Thyroid gland (tissue), 4 donors: ENCODE measurements around the gene PTGFRN. TPM values are rescaled to one million over a fixed set of nuclear protein-coding genes. Genes with fewer than 3 reads are reported as not detected.

Experiments
- DNase-seq, 2 donors: peaks; one replicate each; pipeline ENCODE4 v3.0.0-alpha.2; 2019
- H3K27ac ChIP-seq, 3 donors: fragments of 200-600 bp; sonication (generic); 1 replicate in 2 of 3; 2 replicates in 1 of 3; pipeline ENCODE4 v1.5.1; 2016 to 2019; ENCODE audit warnings: mild to moderate bottlenecking in 1 of 3, moderate library complexity in 1 of 3
- H3K27me3 ChIP-seq: fragments of 200-600 bp; sonication (generic); one replicate; pipeline ENCODE4 v1.5.1; 2019
- H3K36me3 ChIP-seq, 2 donors: fragments of 200-600 bp; sonication (generic); one replicate each; pipeline ENCODE4 v1.5.1; 2016 to 2019
- H3K4me1 ChIP-seq, 2 donors: fragments of 200-600 bp; sonication (generic); one replicate each; pipeline ENCODE4 v1.5.1; 2017 to 2019
- H3K4me3 ChIP-seq, 3 donors: fragments of 200-600 bp; sonication (generic); replicated peaks in 1 of 3; 1 replicate in 2 of 3; 2 replicates in 1 of 3; pipeline ENCODE4 v1.5.1; 2016; ENCODE audit warnings: mild to moderate bottlenecking in 1 of 3
- H3K9me3 ChIP-seq: fragments of 200-600 bp; sonication (generic); one replicate; pipeline ENCODE4 v1.5.1; 2017
- POLR2A ChIP-seq, 2 donors: fragments of 450-650 bp; IDR thresholded peaks; one replicate each; pipeline ENCODE4 v1.6.1; 2017; ENCODE audit warnings: antibody characterized with exemption in 2 of 2, mild to moderate bottlenecking in 2 of 2, moderate library complexity in 1 of 2
- WGBS, 2 donors: methylation state at CpG; one replicate each; pipeline ENCODE4 v1.1.5; 2017; 5-methylcytosine and 5-hydroxymethylcytosine counted together
- intact Hi-C: fragments of 100-400 bp; cut with DNase I; formaldehyde crosslinking; loops from one replicate; pipeline ENCODE4 v1.15.1; 2023
- total RNA-seq, 4 donors: library from RNA; depleted of rRNA; stranded (reverse); fragments of >200 nt; gene quantifications; one replicate each; pipeline ENCODE4 v1.2.3, GENCODE V29; 2016
- TF ChIP-seq, protein P1 (sequence below), 6 experiments: fragments of 200-600 bp in 3 of 6; fragments of 450-650 bp in 3 of 6; sonication (generic) in 3 of 6; IDR thresholded peaks; one replicate each; pipeline ENCODE4 v1.5.1; 2016 to 2019; ENCODE audit warnings: antibody characterized with exemption in 6 of 6, mild to moderate bottlenecking in 2 of 6, inconsistent platforms in 1 of 6, moderate library complexity in 1 of 6

PTGFRN gene
- total RNA-seq, 4 donors from 2014 or later = 18.7 to 38.7 (median 27.6) TPM

- Histone ChIP-seq H3K27me3 (no peaks in the 10 kb centered on the region), H3K27ac (no peak overlapping the region), H3K9me3 (no peaks in the 10 kb centered on the region), H3K4me3 (no peak overlapping the region), H3K4me1 (no peaks in the 10 kb centered on the region), H3K36me3 (peaks cover 0 to 4% of the 10 kb centered on the region in 2 donors)
- DNase-seq = no peak
- intact Hi-C loops = no loop called here
- TF ChIP-seq, protein P1, sequence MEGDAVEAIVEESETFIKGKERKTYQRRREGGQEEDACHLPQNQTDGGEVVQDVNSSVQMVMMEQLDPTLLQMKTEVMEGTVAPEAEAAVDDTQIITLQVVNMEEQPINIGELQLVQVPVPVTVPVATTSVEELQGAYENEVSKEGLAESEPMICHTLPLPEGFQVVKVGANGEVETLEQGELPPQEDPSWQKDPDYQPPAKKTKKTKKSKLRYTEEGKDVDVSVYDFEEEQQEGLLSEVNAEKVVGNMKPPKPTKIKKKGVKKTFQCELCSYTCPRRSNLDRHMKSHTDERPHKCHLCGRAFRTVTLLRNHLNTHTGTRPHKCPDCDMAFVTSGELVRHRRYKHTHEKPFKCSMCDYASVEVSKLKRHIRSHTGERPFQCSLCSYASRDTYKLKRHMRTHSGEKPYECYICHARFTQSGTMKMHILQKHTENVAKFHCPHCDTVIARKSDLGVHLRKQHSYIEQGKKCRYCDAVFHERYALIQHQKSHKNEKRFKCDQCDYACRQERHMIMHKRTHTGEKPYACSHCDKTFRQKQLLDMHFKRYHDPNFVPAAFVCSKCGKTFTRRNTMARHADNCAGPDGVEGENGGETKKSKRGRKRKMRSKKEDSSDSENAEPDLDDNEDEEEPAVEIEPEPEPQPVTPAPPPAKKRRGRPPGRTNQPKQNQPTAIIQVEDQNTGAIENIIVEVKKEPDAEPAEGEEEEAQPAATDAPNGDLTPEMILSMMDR (IDR thresholded peaks at IDR 0.05) = no peak
- no peak for TF ChIP-seq POLR2A (IDR thresholded peaks at IDR 0.05)
- 74 to 95% methylated on average over 7 of the region's 7 CpGs for WGBS, 2 donors
Measured at GRCh38 chr1:116988248-116988647, 78.5 kb downstream of the PTGFRN start.

DNA sequence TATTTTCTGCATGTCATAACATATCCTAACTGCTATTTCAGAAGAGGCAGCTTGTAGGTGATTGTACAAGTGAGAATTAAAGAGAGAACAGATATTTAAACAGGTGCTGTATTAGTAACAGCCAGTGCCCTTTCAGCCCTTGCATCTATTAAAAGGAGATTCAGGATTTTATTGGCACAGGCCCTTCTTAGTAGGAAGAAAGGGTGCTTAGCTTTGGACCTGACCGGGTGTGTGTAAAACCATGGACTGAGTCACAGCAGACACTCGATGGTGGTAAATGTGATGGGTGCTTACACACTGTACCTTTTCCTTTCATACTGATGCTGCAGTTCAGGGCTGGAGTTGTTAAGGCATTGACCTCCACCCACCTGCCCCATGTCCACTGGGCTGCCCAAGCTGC lies 79.2 kb downstream of the PTGFRN start:
- no peak for DNase-seq
- no peaks in the 10 kb centered on the region for H3K9me3 ChIP-seq
- TF ChIP-seq POLR2A (IDR thresholded peaks at IDR 0.05) = no peak
- TF ChIP-seq, protein P1 (IDR thresholded peaks at IDR 0.05) = no peak
- no peaks in the 10 kb centered on the region for H3K4me1 ChIP-seq
- 89 to 91% methylated on average over 2 of the region's 2 CpGs for WGBS, 2 donors
- no peaks in the 10 kb centered on the region for H3K27me3 ChIP-seq
- H3K4me3 ChIP-seq = no peak overlapping the region
- H3K36me3 ChIP-seq = peaks cover 0 to 4% of the 10 kb centered on the region in 2 donors
- H3K27ac ChIP-seq = no peak overlapping the region
- intact Hi-C loops = no loop called here

DNA sequence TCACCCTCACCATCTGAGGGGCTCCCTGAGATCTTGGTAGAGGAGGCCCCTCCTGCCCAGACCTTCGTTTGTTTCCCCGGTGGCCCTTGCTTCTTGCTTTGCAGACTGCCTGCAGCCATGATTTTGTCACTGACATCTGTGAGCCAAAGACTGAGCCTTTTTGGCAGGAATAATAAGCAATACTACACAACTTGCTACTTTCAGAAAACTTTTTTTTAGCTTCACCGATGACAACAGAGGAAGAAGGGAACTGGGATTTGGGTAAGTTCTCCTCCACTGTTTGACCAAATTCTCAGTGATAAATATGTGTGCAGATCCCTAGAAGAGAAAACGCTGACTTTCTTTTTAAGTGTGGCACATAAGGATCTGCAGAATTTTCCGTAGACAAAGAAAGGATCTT lies 80.1 kb downstream of the PTGFRN start:
- H3K27ac ChIP-seq = no peak overlapping the region
- 72 to 75% methylated on average over 5 of the region's 5 CpGs for WGBS, 2 donors
- no peak for DNase-seq
- no peak overlapping the region for H3K4me3 ChIP-seq
- no peaks in the 10 kb centered on the region for H3K9me3 ChIP-seq
- peaks cover 0 to 4% of the 10 kb centered on the region in 2 donors for H3K36me3 ChIP-seq
- intact Hi-C loops = no loop called here
- TF ChIP-seq, protein P1 (IDR thresholded peaks at IDR 0.05) = no peak
- no peak for TF ChIP-seq POLR2A (IDR thresholded peaks at IDR 0.05)
- no peaks in the 10 kb centered on the region for H3K4me1 ChIP-seq
- H3K27me3 ChIP-seq = no peaks in the 10 kb centered on the region

DNA sequence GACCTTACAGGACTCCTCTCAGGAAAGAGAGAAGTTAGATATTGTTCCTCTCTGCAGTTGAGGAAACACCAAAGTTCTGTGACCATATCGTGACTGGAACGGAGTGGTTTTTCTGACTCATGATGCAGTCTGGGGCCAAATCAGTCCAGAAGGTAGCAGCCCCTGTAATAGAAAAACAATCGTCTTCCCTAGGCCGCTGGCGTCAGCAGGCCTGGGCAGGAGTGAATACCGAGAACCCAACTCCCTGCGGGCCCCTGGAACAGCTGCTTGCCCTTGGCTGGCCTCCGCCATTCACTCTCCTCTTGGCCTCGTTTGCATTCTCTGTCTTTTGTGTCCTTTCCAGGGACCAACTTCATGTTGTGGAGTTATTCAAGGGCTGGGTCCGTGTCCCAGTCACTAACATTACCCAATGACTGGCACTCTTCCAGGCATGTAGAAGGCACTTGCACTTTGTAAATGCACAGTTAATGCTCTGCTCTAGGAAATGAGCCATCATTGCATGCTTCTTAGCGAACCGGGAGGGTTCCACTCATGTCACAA lies 81.0 kb downstream of the PTGFRN start:
- no peak for TF ChIP-seq POLR2A (IDR thresholded peaks at IDR 0.05)
- TF ChIP-seq, protein P1 (IDR thresholded peaks at IDR 0.05) = no peak
- Histone ChIP-seq H3K36me3 (peaks cover 0 to 4% of the 10 kb centered on the region in 2 donors), H3K4me3 (no peak overlapping the region), H3K9me3 (no peaks in the 10 kb centered on the region), H3K27ac (no peak overlapping the region), H3K4me1 (no peaks in the 10 kb centered on the region), H3K27me3 (no peaks in the 10 kb centered on the region)
- peak; percentile 29 to 34 for DNase-seq
- WGBS, 2 donors = 82 to 88% methylated on average over 12 of the region's 12 CpGs
- intact Hi-C loops = no loop called here

DNA sequence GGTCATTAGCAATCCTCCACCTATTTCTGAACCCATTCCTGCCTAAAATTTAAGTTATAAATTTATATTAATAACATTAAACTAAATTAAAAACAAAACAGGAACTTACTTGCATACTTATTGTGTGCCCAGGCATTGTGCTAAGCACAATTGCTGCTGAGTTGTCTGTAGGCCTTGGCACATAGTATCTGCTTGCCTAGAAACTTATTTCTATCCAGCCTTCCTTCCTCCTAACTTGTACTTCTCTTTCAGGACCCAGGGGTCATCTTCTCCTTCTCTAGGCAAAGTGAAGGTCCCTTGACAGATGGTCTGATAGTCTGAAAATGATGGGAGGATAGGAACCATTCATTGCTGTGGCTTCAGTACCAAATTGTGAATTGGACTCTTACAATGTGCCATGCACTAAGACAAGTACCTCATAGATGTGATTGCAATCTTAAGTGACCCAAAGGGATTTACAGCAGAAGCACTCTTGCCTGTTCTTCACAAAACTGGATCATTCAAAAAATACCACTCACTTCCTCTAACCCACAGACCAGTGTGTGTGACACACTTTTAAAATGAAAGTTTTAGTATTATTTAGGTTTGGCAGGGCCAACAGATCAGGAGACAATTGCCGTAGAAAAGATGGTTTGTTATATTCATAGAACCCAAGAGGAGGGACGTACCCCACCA lies 81.6 kb downstream of the PTGFRN start:
- TF ChIP-seq, protein P1 (IDR thresholded peaks at IDR 0.05) = no peak
- TF ChIP-seq POLR2A (IDR thresholded peaks at IDR 0.05) = no peak
- intact Hi-C loops = no loop called here
- H3K36me3 ChIP-seq = peaks cover 0 to 4% of the 10 kb centered on the region in 2 donors
- no peaks in the 10 kb centered on the region for H3K9me3 ChIP-seq
- no peaks in the 10 kb centered on the region for H3K27me3 ChIP-seq
- no peak overlapping the region for H3K27ac ChIP-seq
- no peak overlapping the region for H3K4me3 ChIP-seq
- DNase-seq = no peak
- 59 to 69% methylated on average over 2 of the region's 2 CpGs for WGBS, 2 donors
- H3K4me1 ChIP-seq = no peaks in the 10 kb centered on the region
